CD4-positive, alpha-beta T cell treated with Interferon gamma for 1 hour (primary cell): ENCODE data around the gene SARM1.

Source experiments
- DNase-seq: peaks from one replicate; pipeline ENCODE4 v3.0.0-alpha.2; 2020

The SARM1 gene

GRCh38 chr17:28369684-28370034 lies 1.8 kb upstream of the SARM1 start:
- DNase-seq = no peak

- DNase-seq = no peak
Measured at GRCh38 chr17:28370035-28370743, 1.3 kb upstream of the SARM1 start, which contains the start of gene VTN. Gene VTN, minus strand, starts transcription at chr17:28370307. Its CDS starts 104 bp downstream, at chr17:28370203.

- DNase-seq = no peak
Measured at GRCh38 chr17:28370744-28371103, 770 bp upstream of the SARM1 start.

GRCh38 chr17:28372203-28372944 lies 880 bp downstream of the SARM1 start:
- no peak for DNase-seq

- DNase-seq = no peak
Measured at GRCh38 chr17:28372945-28373274, 1.4 kb downstream of the SARM1 start.

- no peak for DNase-seq
Measured at GRCh38 chr17:28379814-28380801, 8.6 kb downstream of the SARM1 start.

GRCh38 chr17:28381141-28381825 lies 9.8 kb downstream of the SARM1 start:
- DNase-seq = no peak

GRCh38 chr17:28384281-28385036 lies 13.0 kb downstream of the SARM1 start:
- peak; percentile 29 for DNase-seq

- DNase-seq = no peak
Measured at GRCh38 chr17:28385037-28385400, 13.5 kb downstream of the SARM1 start.

- no peak for DNase-seq
Measured at GRCh38 chr17:28385406-28385805, 13.9 kb downstream of the SARM1 start.

- DNase-seq = no peak
Measured at GRCh38 chr17:28386391-28386790, 14.9 kb downstream of the SARM1 start.

GRCh38 chr17:28388106-28388505 lies 16.6 kb downstream of the SARM1 start:
- DNase-seq = no peak

- no peak for DNase-seq
Measured at GRCh38 chr17:28390141-28390540, 18.6 kb downstream of the SARM1 start.

GRCh38 chr17:28390563-28390962 lies 19.1 kb downstream of the SARM1 start:
- no peak for DNase-seq

- no peak for DNase-seq
Measured at GRCh38 chr17:28390984-28391383, 19.5 kb downstream of the SARM1 start.

- no peak for DNase-seq
Measured at GRCh38 chr17:28391401-28391800, 19.9 kb downstream of the SARM1 start.

- no peak for DNase-seq
Measured at GRCh38 chr17:28392491-28392890, 21.0 kb downstream of the SARM1 start.

GRCh38 chr17:28394337-28395116 lies 23.0 kb downstream of the SARM1 start:
- DNase-seq = no peak

- DNase-seq = no peak
Measured at GRCh38 chr17:28395426-28395825, 23.9 kb downstream of the SARM1 start.

- no peak for DNase-seq
Measured at GRCh38 chr17:28395968-28396367, 24.5 kb downstream of the SARM1 start.

GRCh38 chr17:28396635-28397239 lies 25.2 kb downstream of the SARM1 start:
- DNase-seq = no peak
